NCI-H1092 (cell line): ENCODE measurements around the gene ANTKMT.
"Not testable (repeated sequence)": the region's sequence is repeated elsewhere in the genome, so short reads cannot be mapped to it uniquely, and the experiment has no call there.

Source experiments
- DNase-seq: peaks from one replicate; lab custom pipeline; 2025; lab: John Stamatoyannopoulos, UW

ANTKMT gene

DNA sequence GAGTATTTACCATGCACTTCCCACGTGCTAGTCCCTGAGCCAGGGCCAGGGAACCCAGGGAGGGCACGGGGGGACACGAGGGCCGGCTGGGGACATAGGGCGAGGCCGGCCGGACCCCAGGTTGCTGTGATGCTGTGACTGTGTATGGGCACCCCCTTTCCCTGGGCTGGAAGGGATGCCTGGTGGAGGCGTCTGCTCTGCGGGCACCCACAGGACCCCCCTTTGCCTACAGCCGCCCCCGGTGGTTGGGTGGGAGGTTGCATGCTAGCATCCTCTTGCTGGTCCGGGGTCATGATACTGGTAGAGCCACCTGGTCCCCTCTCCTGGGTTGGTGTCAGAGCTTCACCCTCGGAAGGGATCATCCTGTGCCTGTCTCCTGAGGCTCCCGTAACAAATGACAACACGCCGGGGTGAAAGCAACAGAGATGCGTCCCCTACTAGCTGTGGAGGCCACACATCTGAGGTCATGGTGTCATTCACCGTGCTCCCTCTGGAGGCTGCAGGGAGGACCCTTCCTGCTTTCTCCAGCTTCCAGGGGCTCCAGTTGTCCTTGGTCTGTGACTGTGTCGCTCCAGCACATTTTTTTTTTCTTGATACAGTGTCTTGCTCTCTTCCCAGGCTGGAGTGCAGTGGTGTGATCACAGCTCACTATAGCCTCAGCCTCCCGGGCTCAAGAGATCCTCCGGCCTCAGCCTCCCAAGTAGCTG is 23.0 kb downstream of the ANTKMT start:
- no peak for DNase-seq

DNA sequence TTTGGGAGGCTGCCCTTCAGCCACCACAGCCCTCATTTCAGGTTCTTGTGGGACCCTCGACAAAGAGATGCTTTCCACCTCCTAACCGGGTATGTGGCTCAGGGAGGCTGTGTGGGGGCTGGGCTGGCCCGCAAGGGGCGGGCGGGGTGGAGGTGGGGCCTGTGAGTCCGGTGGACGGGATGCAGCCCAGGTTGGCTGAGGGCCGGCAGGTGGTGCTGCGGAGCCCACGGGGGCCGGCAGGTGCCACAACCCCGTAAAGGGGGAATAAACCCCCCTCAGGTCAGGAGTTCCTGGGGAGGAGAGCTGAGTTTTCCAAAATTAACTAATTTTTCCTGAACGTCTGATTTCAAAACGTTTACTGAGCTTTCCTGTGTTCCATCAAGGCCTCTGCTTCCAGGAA is 24.8 kb downstream of the ANTKMT start:
- DNase-seq, result no peak

DNA sequence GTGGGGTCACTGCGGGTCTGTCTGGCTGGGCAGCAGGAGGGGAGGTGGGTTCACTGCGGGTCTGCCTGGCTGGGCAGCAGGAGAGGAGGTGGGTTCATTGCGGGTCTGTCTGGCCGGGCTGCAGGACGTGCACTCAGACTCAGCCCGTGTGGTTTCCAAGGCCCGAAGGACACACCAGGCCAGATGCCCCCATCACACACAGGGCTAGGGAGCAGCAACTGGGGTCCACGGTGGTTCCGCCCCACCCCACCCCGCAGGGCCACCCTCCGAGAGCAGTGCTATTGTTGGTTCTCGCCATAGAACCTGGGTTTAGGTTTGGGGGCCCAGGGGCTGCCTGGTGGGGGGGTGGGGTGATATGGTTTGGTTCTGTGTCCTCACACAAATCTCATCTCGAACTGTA is 25.7 kb downstream of the ANTKMT start:
- no peak for DNase-seq

DNA sequence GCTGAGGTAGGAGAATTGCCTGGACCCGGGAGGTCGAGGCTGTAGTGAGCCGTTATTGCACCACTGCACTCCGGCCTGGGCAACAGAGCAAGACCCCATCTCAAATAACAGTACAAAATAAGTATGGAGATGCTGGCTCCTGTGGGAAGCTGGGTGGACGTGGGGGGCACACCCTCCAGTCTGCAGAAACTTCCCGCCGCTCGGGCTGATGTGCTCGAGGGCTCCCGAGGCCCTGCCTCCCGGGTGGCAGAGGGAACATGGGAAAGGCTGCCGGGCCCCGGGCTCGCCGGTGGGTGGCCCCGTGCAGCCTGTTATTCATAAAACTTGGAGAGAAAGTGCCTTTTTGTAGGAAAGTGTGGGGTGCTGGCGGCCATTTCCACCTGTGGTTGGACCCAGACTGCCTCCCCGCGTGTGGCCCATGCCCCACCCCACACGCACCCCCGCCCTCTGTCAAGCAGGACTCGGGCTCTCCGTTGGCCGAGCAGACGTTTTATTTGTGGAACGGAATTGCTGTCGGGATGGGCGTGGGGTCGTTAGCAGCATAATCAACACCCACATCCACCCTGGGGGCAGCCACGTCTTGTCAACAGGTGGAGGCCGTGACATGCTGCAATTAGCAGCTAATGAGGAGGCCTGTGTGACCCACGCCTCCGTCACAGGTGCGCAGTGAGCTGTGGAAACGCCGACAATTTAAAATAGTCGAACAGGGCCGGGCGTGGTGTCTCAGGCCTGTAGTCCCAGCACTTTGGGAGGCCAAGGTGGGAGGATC is 27.2 kb downstream of the ANTKMT start:
- no peak for DNase-seq

DNA sequence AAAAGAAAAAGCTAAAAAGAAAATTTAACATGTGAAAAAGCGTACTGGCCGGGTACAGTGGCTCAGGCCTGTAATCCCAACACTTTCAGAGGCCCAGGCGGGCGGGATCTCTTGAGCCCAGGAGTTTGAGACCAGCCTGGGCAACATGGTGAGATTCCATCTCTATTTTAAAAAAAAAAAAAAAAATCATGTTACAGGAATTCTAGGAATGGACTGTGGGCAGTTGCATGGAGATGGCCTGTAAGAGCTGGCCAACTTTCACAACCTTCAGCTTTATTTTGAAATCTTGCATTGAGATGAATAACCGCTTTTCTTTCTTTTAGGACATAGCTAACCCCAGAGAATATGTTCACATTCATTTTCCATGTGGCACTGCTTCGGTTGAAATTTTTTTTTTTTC is 28.1 kb downstream of the ANTKMT start:
- DNase-seq, result no peak

DNA sequence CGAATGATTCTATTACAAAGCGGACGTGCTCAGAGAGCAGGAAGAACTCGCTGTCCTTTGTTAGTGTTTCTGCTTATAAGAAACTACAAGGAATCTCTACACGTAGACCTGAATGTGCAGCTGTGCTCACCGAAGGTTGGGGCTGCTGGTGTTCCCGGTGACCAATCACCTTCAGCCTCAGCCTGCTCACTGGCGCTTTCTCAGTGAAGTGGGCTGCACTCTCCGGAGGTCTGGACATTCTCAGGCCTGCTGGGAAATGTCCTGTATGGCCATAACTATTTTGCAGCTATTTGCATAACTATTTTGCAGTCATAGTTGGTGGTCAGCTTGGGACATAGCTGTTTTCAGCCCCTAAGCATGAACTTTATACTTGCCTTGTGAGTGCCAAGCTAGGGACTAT is 29.5 kb downstream of the ANTKMT start:
- no peak for DNase-seq

DNA sequence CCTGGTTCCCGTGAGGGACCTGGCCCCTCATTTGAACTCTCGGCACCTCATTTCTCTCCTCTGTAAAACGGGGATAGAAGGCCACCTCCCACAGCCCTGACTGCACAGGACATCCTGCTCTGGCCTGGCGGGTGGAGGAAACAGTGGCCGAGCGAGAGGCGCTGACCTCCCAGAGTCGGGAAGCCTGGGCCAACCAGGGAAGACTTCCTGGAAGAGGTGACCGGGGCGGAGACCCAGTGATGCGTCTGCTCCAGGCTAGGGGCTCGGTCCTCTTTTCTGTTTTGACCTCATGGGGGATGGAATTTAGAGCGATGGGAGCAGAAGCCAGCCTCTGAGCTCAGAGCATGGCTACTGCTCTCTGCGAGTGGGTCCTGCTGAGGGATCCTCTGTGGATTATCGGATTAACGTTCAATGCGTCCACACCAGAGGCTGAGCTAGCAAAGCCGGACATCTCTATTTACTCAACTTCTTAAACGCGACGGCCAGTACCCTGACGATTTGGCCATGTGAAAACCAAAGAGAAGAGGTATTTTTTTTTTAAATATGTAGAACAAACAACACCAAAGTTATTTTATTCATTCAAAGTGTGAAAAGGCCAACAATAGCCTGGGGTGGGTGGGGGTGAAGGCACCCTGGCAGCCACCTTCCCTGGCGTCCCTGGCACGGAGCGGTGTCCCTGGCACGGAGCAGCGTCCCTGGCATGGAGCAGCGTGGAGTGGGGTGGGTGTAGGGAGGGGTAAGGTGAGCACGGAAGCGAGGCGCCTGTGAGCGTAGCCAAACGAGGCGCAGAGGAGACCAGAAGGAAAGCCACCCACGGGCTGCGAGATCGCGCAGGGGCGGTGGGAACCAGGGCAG is 30.4 kb downstream of the ANTKMT start:
- DNase-seq, result no peak

DNA sequence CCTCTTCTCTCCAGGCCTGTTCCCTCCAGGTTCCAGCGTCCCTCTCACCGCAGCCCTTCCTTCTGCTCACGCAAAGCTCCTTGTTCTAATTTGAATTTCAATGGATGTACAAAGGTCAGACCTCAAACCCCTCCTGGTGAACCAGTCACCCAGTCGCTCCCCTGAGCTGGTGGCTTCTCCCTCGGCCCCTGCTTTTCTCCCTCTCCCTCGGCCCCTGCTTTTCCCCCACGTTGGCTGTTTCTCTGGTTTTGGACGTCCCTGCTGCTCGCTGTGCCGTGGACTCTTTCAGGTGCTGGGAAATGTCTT is 31.0 kb downstream of the ANTKMT start:
- DNase-seq, result no peak

DNA sequence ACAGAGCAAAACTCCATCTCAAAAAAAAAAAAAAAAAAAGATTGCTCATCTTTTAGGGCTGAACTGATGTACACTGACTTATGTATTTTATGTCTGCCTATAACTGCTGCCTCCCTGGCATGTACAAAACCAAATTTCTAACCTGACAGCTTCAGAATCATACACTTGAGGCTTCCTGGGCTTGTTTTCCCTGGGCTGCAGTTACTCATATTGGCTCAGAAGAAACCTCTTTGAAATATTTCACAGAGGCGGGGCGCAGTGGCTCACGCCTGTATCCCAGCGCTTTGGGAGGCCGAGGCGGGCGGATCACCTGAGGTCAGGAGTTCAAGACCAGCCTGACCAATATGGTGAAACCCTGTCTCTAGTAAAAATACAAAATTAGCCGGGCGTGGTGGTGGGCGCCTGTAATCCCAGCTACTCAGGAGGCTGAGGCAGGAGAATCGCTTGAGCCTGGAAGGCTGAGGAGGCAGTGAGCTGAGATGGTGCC is 33.2 kb downstream of the ANTKMT start:
- DNase-seq, result not testable (repeated sequence)

DNA sequence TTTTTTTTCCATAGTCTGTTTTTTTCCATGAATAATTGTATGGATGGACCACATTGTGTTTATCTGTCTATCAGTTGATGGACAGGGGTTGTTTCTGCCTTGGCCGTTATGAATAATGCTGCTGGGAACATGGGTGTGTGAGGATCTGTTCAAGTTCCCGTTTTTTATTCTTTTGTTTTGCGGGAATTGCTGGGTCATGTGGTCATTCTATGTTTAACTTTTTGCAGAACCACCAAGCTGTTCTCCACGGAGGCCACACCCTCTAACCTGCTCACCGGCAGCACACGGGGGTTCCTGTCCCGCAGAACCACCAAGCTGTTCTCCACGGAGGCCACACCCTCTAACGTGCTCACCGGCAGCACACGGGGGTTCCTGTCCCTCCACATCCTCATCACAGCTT is 33.7 kb downstream of the ANTKMT start:
- DNase-seq, result no peak

DNA sequence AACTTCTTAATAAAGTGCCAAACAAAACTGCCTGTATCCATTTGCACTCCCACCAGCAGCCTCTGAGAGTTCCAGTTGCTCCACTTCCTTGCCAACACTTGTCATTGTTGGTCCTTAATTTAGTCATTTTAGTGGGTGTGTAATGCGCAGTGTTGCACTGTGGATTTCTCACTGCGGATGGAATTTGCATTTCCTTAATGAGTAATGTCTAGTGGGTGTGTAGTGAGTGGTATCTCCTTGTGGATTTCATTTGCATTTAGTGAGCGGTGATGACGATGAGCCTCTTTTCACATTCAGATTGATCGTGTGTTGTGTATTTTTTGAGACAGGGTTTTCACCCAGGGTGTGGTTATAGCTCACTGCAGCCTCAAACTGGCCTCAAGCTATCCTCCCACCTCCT is 35.5 kb downstream of the ANTKMT start:
- DNase-seq, result no peak

DNA sequence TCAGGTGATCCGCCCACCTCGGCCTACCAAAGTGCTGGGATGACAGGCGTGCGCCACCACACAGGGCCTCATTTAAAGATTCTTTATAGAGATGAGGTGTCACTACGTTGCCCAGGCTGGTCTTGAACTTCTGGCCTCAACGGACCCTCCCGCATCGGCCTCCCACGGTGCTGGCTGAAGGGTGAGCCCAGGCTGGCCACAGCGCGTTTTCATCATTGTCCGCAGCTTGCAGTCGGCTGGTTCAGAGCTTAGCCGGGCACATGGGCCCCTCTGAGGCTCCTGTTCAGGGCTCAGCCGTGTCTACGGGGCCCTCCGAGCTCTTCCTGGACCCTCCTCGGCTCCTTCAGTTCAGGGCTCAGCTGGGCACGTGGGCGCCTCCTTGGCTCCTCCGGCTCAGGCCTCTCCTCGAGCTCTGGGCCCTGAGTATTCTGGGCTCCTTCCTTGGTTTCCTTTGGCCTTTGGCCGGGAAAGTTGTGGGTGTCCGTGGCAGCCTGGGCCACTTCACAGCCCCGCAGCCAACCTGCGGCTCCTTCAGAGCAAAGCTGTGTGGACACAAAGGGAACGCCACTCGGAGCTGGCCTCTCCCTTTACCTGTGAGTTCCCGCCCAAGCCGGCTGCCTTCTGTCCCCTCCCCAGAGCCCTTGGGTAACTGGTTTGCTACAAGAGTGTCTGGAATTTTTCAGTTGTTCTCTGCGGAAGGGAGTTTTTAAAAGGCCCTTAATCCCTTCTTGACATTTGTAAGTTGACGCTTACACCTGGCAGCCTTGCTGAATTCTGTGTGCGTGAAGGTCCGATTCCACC is 38.4 kb downstream of the ANTKMT start:
- DNase-seq, result no peak

DNA sequence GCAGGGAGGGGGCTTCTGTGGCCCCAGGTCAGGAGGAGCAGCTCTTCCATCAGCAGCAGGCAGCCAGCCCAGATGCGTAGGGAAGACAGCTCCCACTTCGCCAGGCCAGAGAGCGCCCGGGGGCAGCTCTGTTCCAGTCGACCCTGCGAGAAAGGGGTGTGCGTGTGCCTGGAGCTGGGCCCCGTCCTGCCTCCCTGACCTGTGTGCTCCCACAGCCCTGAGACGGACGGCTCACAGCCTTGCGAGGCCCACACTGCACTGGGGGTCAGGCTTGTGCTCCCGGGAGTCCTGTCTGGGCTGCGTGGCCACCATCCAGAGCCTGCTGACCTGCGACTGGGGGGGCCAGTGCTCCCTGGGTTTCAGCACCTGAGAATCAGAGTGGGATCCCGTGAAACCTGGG is 39.1 kb downstream of the ANTKMT start:
- DNase-seq, result no peak

DNA sequence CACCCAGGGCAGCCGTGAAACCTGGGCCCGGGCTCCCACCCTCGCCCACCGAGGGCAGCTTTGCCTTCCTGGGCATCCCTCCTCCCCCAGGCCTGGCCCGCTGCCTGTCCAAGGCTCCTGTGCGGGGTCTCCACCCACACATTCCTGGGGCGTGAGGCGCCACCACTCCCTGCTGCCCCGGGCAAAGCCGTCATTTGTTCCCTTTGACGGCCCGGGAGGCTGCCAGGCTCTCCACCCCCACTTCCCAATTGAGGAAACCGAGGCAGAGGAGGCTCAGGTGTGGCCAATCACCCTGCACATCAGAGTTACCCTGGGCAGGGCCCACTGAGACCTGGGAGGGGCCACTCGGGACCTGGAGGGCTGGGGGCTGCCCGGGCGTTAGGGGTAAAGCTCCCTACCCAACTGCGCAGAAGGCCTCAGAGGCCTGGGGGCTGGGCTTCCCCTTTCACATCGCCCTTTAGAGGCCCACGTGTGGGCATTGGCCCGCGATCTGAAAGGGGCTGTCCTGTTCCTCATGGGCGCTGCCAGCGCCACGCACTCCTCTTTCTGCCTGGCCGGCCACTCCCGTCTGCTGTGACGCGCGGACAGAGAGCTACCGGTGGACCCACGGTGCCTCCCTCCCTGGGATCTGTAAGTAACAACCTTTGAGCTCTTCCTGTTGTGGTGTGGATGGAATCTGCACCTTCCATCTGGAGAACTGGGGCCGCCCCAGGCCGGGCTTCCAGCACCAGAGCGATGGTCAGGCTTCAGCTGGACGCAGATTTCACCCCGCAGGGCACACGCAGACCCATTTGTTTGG is 39.8 kb downstream of the ANTKMT start, which contains the start of gene MSLN:
MSLN (plus strand) TSS at position 190 of the 799 bp plus-strand sequence. CDS start 1,947 bp downstream, outside the sequence.
- DNase-seq, result no peak

DNA sequence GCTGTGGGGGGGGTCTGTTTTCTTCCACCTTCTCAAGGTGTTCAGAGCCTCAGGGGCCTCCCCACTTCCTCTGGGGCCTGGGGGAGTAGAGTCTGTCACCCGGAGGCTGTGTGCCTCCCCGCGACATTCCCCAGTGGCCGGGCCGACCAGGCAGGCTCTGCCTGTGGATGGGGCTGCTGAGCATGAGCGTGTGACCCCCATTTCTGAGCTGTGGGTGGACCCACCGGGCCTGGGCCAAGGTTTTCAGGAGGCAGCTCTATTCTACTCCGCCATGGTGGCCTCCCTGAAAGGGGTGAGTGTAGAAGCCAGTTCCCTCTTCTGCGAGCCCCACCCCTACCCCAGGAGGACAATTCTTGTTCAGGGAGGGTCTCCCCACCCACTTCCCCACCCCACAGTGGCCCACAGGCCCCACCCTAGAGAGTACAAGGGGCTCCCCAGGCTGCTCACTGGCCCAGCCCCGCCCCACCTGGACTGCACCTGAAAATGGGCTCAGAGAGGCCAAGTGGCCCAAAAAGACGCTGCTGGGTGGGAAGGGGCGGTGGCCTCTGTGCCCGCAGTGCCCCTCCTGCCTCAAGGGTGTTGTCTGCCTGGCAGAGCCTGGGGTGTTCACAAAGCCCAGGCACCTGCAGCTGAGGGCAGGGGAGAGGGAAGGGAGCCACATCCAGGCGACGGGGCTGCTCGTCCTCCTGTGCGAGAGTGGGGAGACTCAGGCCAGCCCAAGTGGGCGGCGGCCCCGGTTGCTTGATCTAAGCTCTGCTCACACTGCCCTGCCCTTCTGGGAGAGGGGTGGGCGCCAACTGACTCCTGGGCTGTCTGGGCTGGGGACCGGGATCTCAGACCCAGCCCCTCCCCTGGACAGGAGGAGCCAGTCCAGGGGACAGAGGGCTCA is 40.9 kb downstream of the ANTKMT start:
- DNase-seq, result no peak

DNA sequence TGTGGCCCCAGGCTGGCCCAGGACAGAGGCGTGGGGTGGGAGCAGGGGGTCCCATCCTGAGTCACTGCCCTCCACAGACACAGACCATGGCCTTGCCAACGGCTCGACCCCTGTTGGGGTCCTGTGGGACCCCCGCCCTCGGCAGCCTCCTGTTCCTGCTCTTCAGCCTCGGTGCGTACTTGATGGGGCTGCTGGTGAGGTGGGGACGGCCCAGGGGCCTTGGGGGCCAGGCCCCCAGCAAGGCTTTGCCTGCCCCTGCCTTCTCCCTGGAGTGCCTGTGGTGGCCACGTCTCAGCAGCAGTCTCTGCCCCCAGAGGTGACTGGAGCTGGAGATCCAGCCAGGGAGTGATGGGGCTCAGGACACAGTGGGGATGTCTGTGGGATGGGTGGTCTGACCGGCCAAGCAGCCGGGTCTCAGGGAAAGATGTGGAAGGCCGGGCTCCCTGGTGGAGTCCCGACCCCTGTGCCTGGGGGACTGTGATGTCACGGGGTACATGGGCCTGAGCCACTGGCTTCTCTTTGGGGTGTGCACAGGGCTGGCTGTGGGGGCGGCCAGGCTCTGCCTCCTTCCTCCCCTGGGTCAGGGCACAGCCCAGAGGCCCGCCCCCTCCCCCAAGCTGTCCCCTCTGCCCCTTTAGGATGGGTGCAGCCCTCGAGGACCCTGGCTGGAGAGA is 41.8 kb downstream of the ANTKMT start:
- no peak for DNase-seq

DNA sequence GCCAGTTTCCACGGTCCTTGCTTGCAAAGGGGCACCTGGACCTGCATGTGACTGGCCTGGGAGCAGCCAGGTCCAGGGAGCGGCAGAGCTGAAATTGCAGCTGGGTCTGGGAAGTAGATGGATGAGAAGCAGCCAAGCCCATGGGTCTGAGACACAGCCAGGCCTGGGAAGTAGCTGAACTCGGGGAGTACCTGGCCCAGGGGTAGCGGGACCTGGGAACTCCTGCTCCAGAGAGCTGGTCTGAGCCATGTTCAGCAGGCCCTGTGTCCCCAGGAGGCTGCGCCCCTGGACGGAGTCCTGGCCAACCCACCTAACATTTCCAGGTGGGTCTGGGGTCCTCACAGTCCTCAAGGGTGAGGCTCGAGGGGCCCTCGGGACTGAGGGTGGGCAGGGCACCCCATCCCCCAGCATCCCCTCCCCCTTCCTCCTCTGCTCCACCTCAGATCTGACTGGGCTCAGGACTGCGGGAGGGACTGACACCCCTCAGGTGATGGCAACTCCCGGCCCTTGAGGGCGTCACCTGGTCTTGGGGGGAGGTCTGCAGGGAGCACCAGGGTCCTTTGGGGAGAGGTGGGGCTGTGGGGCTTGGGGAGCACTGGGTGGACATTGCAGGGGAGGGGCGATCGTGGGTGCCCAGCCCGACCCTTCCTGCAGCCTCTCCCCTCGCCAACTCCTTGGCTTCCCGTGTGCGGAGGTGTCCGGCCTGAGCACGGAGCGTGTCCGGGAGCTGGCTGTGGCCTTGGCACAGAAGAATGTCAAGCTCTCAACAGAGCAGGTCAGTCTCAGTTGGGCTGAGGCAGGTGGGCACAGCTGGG is 42.6 kb downstream of the ANTKMT start:
- DNase-seq, result no peak

DNA sequence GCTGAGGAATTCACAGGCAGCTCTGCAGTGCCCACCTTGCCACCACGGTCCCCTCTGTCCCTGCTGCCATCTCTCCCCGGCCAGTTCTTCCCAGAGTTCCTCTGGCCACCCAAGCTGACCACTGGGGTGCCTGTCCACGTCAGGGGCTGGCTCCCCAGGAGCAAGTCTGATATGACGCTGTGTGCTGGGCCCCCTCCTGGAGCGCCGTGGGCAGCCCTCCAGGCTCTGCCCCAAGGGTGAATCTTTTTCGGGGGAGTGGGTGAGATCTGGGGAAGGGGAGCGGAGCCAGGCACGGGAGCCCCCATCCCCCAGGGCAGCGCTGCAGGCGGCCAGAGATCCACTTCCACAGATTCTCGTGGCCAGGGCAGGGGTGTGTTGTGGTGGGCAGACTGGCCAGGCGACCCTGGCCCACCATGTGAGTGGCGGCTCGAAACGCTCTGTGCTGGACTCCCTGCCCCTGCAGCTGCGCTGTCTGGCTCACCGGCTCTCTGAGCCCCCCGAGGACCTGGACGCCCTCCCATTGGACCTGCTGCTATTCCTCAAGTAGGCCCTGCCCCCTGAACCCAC is 43.3 kb downstream of the ANTKMT start:
- no peak for DNase-seq
